ENCODE measurements around the gene CDH2.

Gene CDH2

DNA sequence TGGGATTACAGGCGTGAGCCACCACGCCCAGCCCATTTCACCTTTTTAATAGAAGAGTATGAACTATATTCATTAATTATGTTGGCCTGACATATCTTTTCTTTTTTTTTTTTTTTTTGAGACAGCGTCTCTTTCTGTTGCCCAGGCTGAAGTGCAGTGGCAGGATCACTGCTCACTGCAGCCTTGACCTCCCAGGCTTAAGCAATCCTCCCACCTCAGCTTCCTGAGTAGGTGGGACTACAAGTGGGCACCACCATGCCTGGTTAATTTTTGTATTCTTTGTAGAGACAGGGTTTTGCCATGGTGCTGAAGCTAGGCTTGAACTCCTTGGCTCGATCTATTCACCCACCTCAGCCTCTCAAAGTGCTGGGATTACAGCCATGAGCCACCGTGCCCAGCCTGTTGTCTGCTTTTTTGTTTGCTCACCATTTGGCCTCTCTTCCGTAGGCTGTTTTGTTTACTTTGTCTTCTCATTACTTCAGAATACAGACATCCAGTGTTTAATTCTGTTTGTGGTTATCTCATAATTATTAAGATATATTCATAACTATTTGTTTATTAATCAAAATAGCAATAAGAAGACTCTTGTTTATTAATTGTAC is 16.3 kb upstream of the CDH2 start (continued):
- TF ChIP-seq ARNTL (CRISPR knock-in tag; IDR thresholded peaks at IDR 0.05; ENCODE audit: borderline replicate concordance, low read depth) (no peak), ZNF70 (CRISPR knock-in tag; IDR thresholded peaks at IDR 0.05) (no peak), BACH2 (CRISPR knock-in tag; IDR thresholded peaks at IDR 0.05; ENCODE audit: borderline replicate concordance) (no peak), ESRRG (CRISPR knock-in tag; IDR thresholded peaks at IDR 0.05) (no peak), TCF4 (CRISPR knock-in tag; IDR thresholded peaks at IDR 0.05; ENCODE audit: borderline replicate concordance) (no peak), ISL1 (CRISPR knock-in tag; IDR thresholded peaks at IDR 0.05) (no peak), RARB (CRISPR knock-in tag; IDR thresholded peaks at IDR 0.05) (no peak), SNAI2 (CRISPR knock-in tag; IDR thresholded peaks at IDR 0.05) (no peak)

GRCh38 chr18:28189400-28190239 is 12.7 kb upstream of the CDH2 start:
- ATAC-seq: peak; percentile 47; the same call in 1 of the 3 replicates
- TF ChIP-seq RARB (CRISPR knock-in tag; IDR thresholded peaks at IDR 0.05) (no peak), ZNF8 (CRISPR knock-in tag; IDR thresholded peaks at IDR 0.05) (no peak), ZFP3 (CRISPR knock-in tag; IDR thresholded peaks at IDR 0.05) (no peak), CSRNP3 (CRISPR knock-in tag; IDR thresholded peaks at IDR 0.05) (no peak)

DNA sequence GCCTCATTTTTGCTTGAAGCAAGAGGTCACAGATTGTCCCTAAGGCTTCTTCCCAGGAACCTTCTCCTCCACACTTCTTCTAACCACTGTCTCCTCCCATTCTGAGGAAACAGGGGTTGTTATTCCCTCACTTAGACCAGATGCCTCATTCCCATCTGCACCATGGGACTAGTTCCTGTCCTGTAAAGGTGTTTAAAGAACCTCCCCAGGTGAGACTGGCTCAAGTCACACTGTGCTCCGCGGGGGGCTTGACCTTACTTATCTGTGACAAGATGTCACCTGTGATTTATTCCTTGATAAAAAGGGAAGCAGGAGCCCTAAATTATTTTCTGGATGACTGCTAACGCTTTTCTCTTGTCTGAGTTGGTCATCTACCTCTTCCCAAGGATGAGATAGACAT is 8.2 kb upstream of the CDH2 start:
- TF ChIP-seq ESRRG (CRISPR knock-in tag; IDR thresholded peaks at IDR 0.05) (no peak), CSRNP3 (CRISPR knock-in tag; IDR thresholded peaks at IDR 0.05) (no peak), ZNF8 (CRISPR knock-in tag; IDR thresholded peaks at IDR 0.05) (no peak), CSDC2 (CRISPR knock-in tag; IDR thresholded peaks at IDR 0.05) (no peak), ZFP30 (CRISPR knock-in tag; IDR thresholded peaks at IDR 0.05) (no peak), CREB5 (CRISPR knock-in tag; IDR thresholded peaks at IDR 0.05; ENCODE audit: low read depth) (no peak), RARB (CRISPR knock-in tag; IDR thresholded peaks at IDR 0.05) (no peak), ISL1 (CRISPR knock-in tag; IDR thresholded peaks at IDR 0.05) (no peak), ZNF565 (CRISPR knock-in tag; conservative IDR thresholded peaks at IDR 0.05; ENCODE audit: low read depth) (no peak), TCF4 (CRISPR knock-in tag; IDR thresholded peaks at IDR 0.05; ENCODE audit: borderline replicate concordance) (no peak), TOX (CRISPR knock-in tag; IDR thresholded peaks at IDR 0.05; ENCODE audit: borderline replicate concordance) (no peak), ZFP3 (CRISPR knock-in tag; IDR thresholded peaks at IDR 0.05) (no peak), SNAI2 (CRISPR knock-in tag; IDR thresholded peaks at IDR 0.05) (no peak), PPARA (CRISPR knock-in tag; IDR thresholded peaks at IDR 0.05; ENCODE audit: borderline replicate concordance) (no peak), GLIS3 (CRISPR knock-in tag; IDR thresholded peaks at IDR 0.05) (no peak), ARNTL (CRISPR knock-in tag; IDR thresholded peaks at IDR 0.05; ENCODE audit: borderline replicate concordance, low read depth) (no peak), ZNF70 (CRISPR knock-in tag; IDR thresholded peaks at IDR 0.05) (no peak), ZC3H10 (CRISPR knock-in tag; IDR thresholded peaks at IDR 0.05) (no peak)
- TF ChIP-seq, protein P1, sequence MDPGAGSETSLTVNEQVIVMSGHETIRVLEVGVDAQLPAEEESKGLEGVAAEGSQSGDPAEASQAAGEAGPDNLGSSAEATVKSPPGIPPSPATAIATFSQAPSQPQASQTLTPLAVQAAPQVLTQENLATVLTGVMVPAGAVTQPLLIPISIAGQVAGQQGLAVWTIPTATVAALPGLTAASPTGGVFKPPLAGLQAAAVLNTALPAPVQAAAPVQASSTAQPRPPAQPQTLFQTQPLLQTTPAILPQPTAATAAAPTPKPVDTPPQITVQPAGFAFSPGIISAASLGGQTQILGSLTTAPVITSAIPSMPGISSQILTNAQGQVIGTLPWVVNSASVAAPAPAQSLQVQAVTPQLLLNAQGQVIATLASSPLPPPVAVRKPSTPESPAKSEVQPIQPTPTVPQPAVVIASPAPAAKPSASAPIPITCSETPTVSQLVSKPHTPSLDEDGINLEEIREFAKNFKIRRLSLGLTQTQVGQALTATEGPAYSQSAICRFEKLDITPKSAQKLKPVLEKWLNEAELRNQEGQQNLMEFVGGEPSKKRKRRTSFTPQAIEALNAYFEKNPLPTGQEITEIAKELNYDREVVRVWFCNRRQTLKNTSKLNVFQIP (CRISPR knock-in tag; IDR thresholded peaks at IDR 0.05; ENCODE audit: borderline replicate concordance, low read depth): no peak
- TF ChIP-seq, protein P2, sequence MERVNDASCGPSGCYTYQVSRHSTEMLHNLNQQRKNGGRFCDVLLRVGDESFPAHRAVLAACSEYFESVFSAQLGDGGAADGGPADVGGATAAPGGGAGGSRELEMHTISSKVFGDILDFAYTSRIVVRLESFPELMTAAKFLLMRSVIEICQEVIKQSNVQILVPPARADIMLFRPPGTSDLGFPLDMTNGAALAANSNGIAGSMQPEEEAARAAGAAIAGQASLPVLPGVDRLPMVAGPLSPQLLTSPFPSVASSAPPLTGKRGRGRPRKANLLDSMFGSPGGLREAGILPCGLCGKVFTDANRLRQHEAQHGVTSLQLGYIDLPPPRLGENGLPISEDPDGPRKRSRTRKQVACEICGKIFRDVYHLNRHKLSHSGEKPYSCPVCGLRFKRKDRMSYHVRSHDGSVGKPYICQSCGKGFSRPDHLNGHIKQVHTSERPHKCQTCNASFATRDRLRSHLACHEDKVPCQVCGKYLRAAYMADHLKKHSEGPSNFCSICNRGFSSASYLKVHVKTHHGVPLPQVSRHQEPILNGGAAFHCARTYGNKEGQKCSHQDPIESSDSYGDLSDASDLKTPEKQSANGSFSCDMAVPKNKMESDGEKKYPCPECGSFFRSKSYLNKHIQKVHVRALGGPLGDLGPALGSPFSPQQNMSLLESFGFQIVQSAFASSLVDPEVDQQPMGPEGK (CRISPR knock-in tag; IDR thresholded peaks at IDR 0.05; ENCODE audit: borderline replicate concordance): no peak
- no peak for ATAC-seq
